ENCODE measurements around the gene GNAI2.

Gene GNAI2

DNA sequence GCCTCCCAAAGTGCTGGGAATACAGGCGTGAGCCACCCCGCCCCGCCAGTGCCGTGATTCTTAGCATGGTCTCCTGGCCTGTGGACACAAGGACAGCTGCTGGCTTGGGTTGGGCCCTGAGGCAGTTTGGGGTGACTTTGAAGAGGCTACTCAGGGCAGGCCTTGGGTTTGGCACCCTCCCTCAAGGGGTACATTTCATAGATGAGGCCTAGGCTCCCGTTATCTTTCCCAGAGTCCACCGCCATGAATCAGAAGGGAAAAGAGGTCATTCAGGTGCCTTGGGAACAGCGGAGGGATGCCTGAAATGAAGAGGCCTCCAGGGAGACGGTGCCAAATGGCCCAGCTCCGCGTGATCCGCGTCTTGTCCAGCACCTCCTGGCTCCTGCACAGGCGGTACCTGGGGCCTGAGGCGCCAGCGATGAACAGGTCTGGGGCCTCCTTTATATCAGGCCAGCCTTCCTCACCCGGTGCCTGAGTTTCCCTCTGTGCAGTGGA lies 9.3 kb downstream of the GNAI2 start:
- Histone ChIP-seq H3K4me3 (ENCODE audit: low read depth in 1 of 2, low read length in 1 of 2) (peak overlapping the region; percentile 66 to 99), H3K36me3 (peaks cover 71% of the 10 kb centered on the region)

GRCh38 chr3:50245831-50246516 lies 10.0 kb downstream of the GNAI2 start:
- Histone ChIP-seq H3K4me1 (ENCODE audit: control insufficient read depth in 1 of 2, insufficient read depth in 1 of 2, low read depth in 1 of 2, low read length in 1 of 2) (peaks cover 97% of the 10 kb centered on the region in 2 experiments), H3K9me3 (no peaks in the 10 kb centered on the region), H3K4me3 (ENCODE audit: low read depth in 1 of 2, low read length in 1 of 2) (peak overlapping the region; percentile 66 to 99), H3K27me3 (no peaks in the 10 kb centered on the region), H3K36me3 (peaks cover 72% of the 10 kb centered on the region), H3K27ac (peak overlapping the region; percentile 100)
- TF ChIP-seq, protein P1, sequence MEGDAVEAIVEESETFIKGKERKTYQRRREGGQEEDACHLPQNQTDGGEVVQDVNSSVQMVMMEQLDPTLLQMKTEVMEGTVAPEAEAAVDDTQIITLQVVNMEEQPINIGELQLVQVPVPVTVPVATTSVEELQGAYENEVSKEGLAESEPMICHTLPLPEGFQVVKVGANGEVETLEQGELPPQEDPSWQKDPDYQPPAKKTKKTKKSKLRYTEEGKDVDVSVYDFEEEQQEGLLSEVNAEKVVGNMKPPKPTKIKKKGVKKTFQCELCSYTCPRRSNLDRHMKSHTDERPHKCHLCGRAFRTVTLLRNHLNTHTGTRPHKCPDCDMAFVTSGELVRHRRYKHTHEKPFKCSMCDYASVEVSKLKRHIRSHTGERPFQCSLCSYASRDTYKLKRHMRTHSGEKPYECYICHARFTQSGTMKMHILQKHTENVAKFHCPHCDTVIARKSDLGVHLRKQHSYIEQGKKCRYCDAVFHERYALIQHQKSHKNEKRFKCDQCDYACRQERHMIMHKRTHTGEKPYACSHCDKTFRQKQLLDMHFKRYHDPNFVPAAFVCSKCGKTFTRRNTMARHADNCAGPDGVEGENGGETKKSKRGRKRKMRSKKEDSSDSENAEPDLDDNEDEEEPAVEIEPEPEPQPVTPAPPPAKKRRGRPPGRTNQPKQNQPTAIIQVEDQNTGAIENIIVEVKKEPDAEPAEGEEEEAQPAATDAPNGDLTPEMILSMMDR (IDR thresholded peaks at IDR 0.05) = peak; percentile 97

More for the DNA sequence above, 9.3 kb downstream of the GNAI2 start:
- H3K4me1 ChIP-seq (ENCODE audit: control insufficient read depth in 1 of 2, insufficient read depth in 1 of 2, low read depth in 1 of 2, low read length in 1 of 2) = peaks cover 100% of the 10 kb centered on the region in 2 experiments
- H3K27me3 ChIP-seq = no peaks in the 10 kb centered on the region
- H3K9me3 ChIP-seq = no peaks in the 10 kb centered on the region
- H3K27ac ChIP-seq = peak overlapping the region; percentile 100
- TF ChIP-seq, protein P1 (IDR thresholded peaks at IDR 0.05) = no peak

GRCh38 chr3:50246517-50246954 lies 10.5 kb downstream of the GNAI2 start:
- peak overlapping the region; percentile 66 to 99 for H3K4me3 ChIP-seq (ENCODE audit: low read depth in 1 of 2, low read length in 1 of 2)

DNA sequence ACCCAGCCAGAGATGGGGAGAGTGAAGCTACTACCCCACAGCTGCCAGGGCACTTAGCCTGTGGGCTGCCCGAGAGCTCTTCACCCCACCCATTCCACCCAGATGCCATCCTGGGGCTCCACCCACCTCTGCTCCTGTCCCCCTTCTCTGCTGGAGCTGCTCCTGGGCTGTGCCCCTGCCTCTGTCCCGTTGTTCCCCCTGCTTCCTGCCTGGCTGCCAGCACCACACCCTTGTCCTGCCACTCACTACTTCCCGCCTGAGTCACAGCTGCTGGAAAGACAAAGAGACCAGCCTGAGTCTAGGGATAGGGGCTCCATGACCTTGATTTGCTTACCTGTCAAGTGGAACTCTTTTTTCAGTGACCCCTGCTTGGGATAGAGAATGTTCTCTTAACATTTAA lies 12.4 kb downstream of the GNAI2 start:
- TF ChIP-seq, protein P1 (IDR thresholded peaks at IDR 0.05) = no peak
- Histone ChIP-seq H3K4me1 (ENCODE audit: control insufficient read depth in 1 of 2, insufficient read depth in 1 of 2, low read depth in 1 of 2, low read length in 1 of 2) (peaks cover 97% of the 10 kb centered on the region in 2 experiments), H3K4me3 (ENCODE audit: low read depth in 1 of 2, low read length in 1 of 2) (no peak overlapping the region), H3K27me3 (no peaks in the 10 kb centered on the region), H3K27ac (peak overlapping the region; percentile 100), H3K36me3 (peaks cover 83% of the 10 kb centered on the region), H3K9me3 (no peaks in the 10 kb centered on the region)

More at GRCh38 chr3:50246517-50246954, 10.5 kb downstream of the GNAI2 start:
- peaks cover 72% of the 10 kb centered on the region for H3K36me3 ChIP-seq
- H3K27me3 ChIP-seq = no peaks in the 10 kb centered on the region
- H3K9me3 ChIP-seq = no peaks in the 10 kb centered on the region
- TF ChIP-seq, protein P1 (IDR thresholded peaks at IDR 0.05) = peak; percentile 24
- peak overlapping the region; percentile 100 for H3K27ac ChIP-seq
- H3K4me1 ChIP-seq (ENCODE audit: control insufficient read depth in 1 of 2, insufficient read depth in 1 of 2, low read depth in 1 of 2, low read length in 1 of 2) = peaks cover 97% of the 10 kb centered on the region in 2 experiments

GRCh38 chr3:50249457-50249856 lies 13.5 kb downstream of the GNAI2 start:
- no peak overlapping the region for H3K4me3 ChIP-seq (ENCODE audit: low read depth in 1 of 2, low read length in 1 of 2)
- H3K36me3 ChIP-seq = peaks cover 88% of the 10 kb centered on the region
- TF ChIP-seq, protein P1 (IDR thresholded peaks at IDR 0.05) = no peak
- H3K27ac ChIP-seq = peak overlapping the region; percentile 100
- no peaks in the 10 kb centered on the region for H3K27me3 ChIP-seq
- H3K9me3 ChIP-seq = no peaks in the 10 kb centered on the region
- peaks cover 97% of the 10 kb centered on the region in 2 experiments for H3K4me1 ChIP-seq (ENCODE audit: control insufficient read depth in 1 of 2, insufficient read depth in 1 of 2, low read depth in 1 of 2, low read length in 1 of 2)
